Osteoblast (primary cell): ENCODE measurements around the gene SSTR3. TPM values are rescaled to one million over a fixed set of nuclear protein-coding genes. Genes with fewer than 3 reads are reported as not detected.
"Not testable (repeated sequence)": the region's sequence is repeated elsewhere in the genome, so short reads cannot be mapped to it uniquely, and the experiment has no call there.

ENCODE experiments used
- DNase-seq: peaks from one replicate; pipeline ENCODE4 v3.0.0; 2011; ENCODE audit warnings: low spot score, mixed read lengths; ENCODE audit not compliant: insufficient read length; ENCODE audit errors: missing footprints
- H2AFZ ChIP-seq: 2 replicates; pipeline ENCODE4 v1.6.0; 2011; ENCODE audit warnings: mild to moderate bottlenecking, low read length
- H3K27ac ChIP-seq: 2 replicates; pipeline ENCODE4 v1.5.1; 2011; ENCODE audit warnings: mild to moderate bottlenecking, low read depth, low read length, moderate library complexity
- H3K27me3 ChIP-seq: 2 replicates; pipeline ENCODE4 v1.6.0; 2012; ENCODE audit warnings: mild to moderate bottlenecking, control low read depth, inconsistent platforms, low read length, moderate library complexity; ENCODE audit not compliant: insufficient read depth
- H3K36me3 ChIP-seq: 2 replicates; pipeline ENCODE4 v1.5.1; 2011; ENCODE audit warnings: mild to moderate bottlenecking, low read length, control low read depth, moderate library complexity; ENCODE audit not compliant: insufficient read depth
- H3K4me1 ChIP-seq: 2 replicates; pipeline ENCODE4 v1.5.1; 2011; ENCODE audit warnings: mild to moderate bottlenecking, low read length, control low read depth, moderate library complexity; ENCODE audit not compliant: insufficient read depth
- H3K4me2 ChIP-seq: 2 replicates; pipeline ENCODE4 v1.6.0; 2011; ENCODE audit warnings: mild to moderate bottlenecking, low read length; ENCODE audit not compliant: insufficient read depth
- H3K4me3 ChIP-seq: fragments of 200-600 bp; sonication (generic); 3 replicates; pipeline ENCODE4 v1.5.1; 2012; ENCODE audit warnings: mild to moderate bottlenecking, low read length, inconsistent platforms; ENCODE audit not compliant: insufficient read depth
- H3K79me2 ChIP-seq: 2 replicates; pipeline ENCODE4 v1.6.0; 2012; ENCODE audit warnings: mild to moderate bottlenecking, low read length, control low read depth, inconsistent platforms; ENCODE audit not compliant: insufficient read depth
- H3K9me3 ChIP-seq: 2 replicates; pipeline ENCODE4 v1.5.1; 2011; ENCODE audit warnings: low read depth, low read length, control low read depth
- H4K20me1 ChIP-seq: 2 replicates; pipeline ENCODE4 v1.6.0; 2012; ENCODE audit warnings: mild to moderate bottlenecking, low read length, control low read depth; ENCODE audit not compliant: insufficient read depth
- CTCF ChIP-seq: IDR thresholded peaks from 2 replicates; pipeline ENCODE4 v1.5.1; 2011; ENCODE audit warnings: mild to moderate bottlenecking, low read depth, low read length, moderate library complexity; ENCODE audit errors: extremely low read depth
- total RNA-seq: library from RNA; depleted of rRNA; stranded (reverse); fragments of >200 nt; gene quantifications from 2 replicates; pipeline ENCODE4 v1.2.3, GENCODE V29; 2012

Gene SSTR3
- total RNA-seq, 1 donor, result not detected

- Histone ChIP-seq H4K20me1 (no peaks in the 10 kb centered on the region), H3K27ac (no peak overlapping the region), H3K36me3 (no peaks in the 10 kb centered on the region), H3K4me3 (no peak overlapping the region), H3K79me2 (no peaks in the 10 kb centered on the region), H3K27me3 (peaks cover 29% of the 10 kb centered on the region), H3K4me1 (peaks cover 14% of the 10 kb centered on the region), H3K9me3 (no peaks in the 10 kb centered on the region), H2AFZ (no peak overlapping the region), H3K4me2 (no peak overlapping the region)
- TF ChIP-seq CTCF, result no peak
- DNase-seq, result peak; percentile 43
Observed at GRCh38 chr22:37172266-37173245, 39.7 kb downstream of the SSTR3 start.

- no peak overlapping the region for H2AFZ ChIP-seq
- no peak overlapping the region for H3K4me2 ChIP-seq
- H3K79me2 ChIP-seq, result no peaks in the 10 kb centered on the region
- peaks cover 9% of the 10 kb centered on the region for H3K4me1 ChIP-seq
- H3K27me3 ChIP-seq, result peaks cover 29% of the 10 kb centered on the region
- no peak overlapping the region for H3K27ac ChIP-seq
- H3K9me3 ChIP-seq, result no peaks in the 10 kb centered on the region
- no peak for TF ChIP-seq CTCF
- H3K4me3 ChIP-seq, result no peak overlapping the region
- no peaks in the 10 kb centered on the region for H4K20me1 ChIP-seq
- no peaks in the 10 kb centered on the region for H3K36me3 ChIP-seq
- DNase-seq, result no peak
Observed at GRCh38 chr22:37171662-37172061, 40.6 kb downstream of the SSTR3 start.

- not testable (repeated sequence) for H4K20me1 ChIP-seq, H3K79me2 ChIP-seq, H3K4me3 ChIP-seq, H3K4me1 ChIP-seq, H3K9me3 ChIP-seq, H3K36me3 ChIP-seq, H3K27ac ChIP-seq
- peak; percentile 90 for DNase-seq
- Histone ChIP-seq H3K4me2 (peak overlapping the region; percentile 20), H2AFZ (peak overlapping the region; percentile 70), H3K27me3 (peaks cover 29% of the 10 kb centered on the region)
Observed at GRCh38 chr22:37170689-37171405, 41.4 kb downstream of the SSTR3 start.

GRCh38 chr22:37169947-37170688 is 42.2 kb downstream of the SSTR3 start:
- DNase-seq, result no peak
- no peak for TF ChIP-seq CTCF
- H3K79me2 ChIP-seq, result no peaks in the 10 kb centered on the region
- H3K4me3 ChIP-seq, result no peak overlapping the region
- no peak overlapping the region for H3K27ac ChIP-seq
- no peaks in the 10 kb centered on the region for H3K36me3 ChIP-seq
- peak overlapping the region; percentile 20 for H3K4me2 ChIP-seq
- H3K9me3 ChIP-seq, result no peaks in the 10 kb centered on the region
- H3K27me3 ChIP-seq, result peaks cover 26% of the 10 kb centered on the region
- no peaks in the 10 kb centered on the region for H4K20me1 ChIP-seq
- no peaks in the 10 kb centered on the region for H3K4me1 ChIP-seq
- peak overlapping the region; percentile 70 for H2AFZ ChIP-seq
